Activated naive CD8-positive, alpha-beta T cell treated with anti-CD3 and anti-CD28 coated beads, Interleukin-2, amount 50 U/mL, for 16 hours (primary cell): ENCODE measurements around the gene PEX26.
"Not testable (repeated sequence)": the region's sequence is repeated elsewhere in the genome, so short reads cannot be mapped to it uniquely, and the experiment has no call there.

Experiments used
- DNase-seq: peaks from one replicate; pipeline ENCODE4 v3.0.0-alpha.2; 2020; ENCODE audit warnings: low read depth, low spot score

PEX26 gene

GRCh38 chr22:18071307-18071967 lies 6.4 kb upstream of the PEX26 start:
- DNase-seq, result not testable (repeated sequence)

- DNase-seq, result no peak
Measured at GRCh38 chr22:18071968-18072310, 5.9 kb upstream of the PEX26 start.

- DNase-seq, result no peak
Measured at GRCh38 chr22:18073467-18073866, 4.3 kb upstream of the PEX26 start.

GRCh38 chr22:18073927-18074326 lies 3.9 kb upstream of the PEX26 start:
- not testable (repeated sequence) for DNase-seq

- no peak for DNase-seq
Measured at GRCh38 chr22:18075101-18075719, 2.6 kb upstream of the PEX26 start.

GRCh38 chr22:18075720-18076497 lies 1.9 kb upstream of the PEX26 start:
- no peak for DNase-seq

GRCh38 chr22:18077087-18077638 lies 627 bp upstream of the PEX26 start:
- no peak for DNase-seq

- DNase-seq, result peak; percentile 14
Measured at GRCh38 chr22:18078329-18079041, 695 bp downstream of the PEX26 start.

- DNase-seq, result no peak
Measured at GRCh38 chr22:18079706-18080233, 2.0 kb downstream of the PEX26 start.

GRCh38 chr22:18081416-18081815 lies 3.6 kb downstream of the PEX26 start:
- DNase-seq, result no peak

- no peak for DNase-seq
Measured at GRCh38 chr22:18082467-18082866, 4.7 kb downstream of the PEX26 start.

GRCh38 chr22:18083406-18083805 lies 5.6 kb downstream of the PEX26 start:
- DNase-seq, result no peak

- DNase-seq, result no peak
Measured at GRCh38 chr22:18085188-18085587, 7.4 kb downstream of the PEX26 start.

- DNase-seq, result no peak
Measured at GRCh38 chr22:18087350-18087855, 9.6 kb downstream of the PEX26 start.

GRCh38 chr22:18088825-18089568 lies 11.2 kb downstream of the PEX26 start:
- no peak for DNase-seq

GRCh38 chr22:18090286-18090685 lies 12.5 kb downstream of the PEX26 start:
- no peak for DNase-seq

- DNase-seq, result no peak
Measured at GRCh38 chr22:18091478-18091877, 13.7 kb downstream of the PEX26 start.

GRCh38 chr22:18091916-18092526 lies 14.2 kb downstream of the PEX26 start:
- no peak for DNase-seq

GRCh38 chr22:18093661-18094060 lies 15.9 kb downstream of the PEX26 start:
- DNase-seq, result no peak

GRCh38 chr22:18095101-18095805 lies 17.5 kb downstream of the PEX26 start:
- DNase-seq, result no peak
